TTC549 (cell line): ENCODE results near the gene KANK4.
"Not testable (repeated sequence)": the region's sequence is repeated elsewhere in the genome, so short reads cannot be mapped to it uniquely, and the experiment has no call there.

Experiments used
- FAIRE-seq: peaks from 2 replicates; lab custom pipeline; 2012; peaks lifted over from hg19 to GRCh38; lab: Jason Lieb, UNC

The KANK4 gene

GRCh38 chr1:62271134-62271533, 48.1 kb downstream of the KANK4 start:
- no peak for FAIRE-seq

DNA sequence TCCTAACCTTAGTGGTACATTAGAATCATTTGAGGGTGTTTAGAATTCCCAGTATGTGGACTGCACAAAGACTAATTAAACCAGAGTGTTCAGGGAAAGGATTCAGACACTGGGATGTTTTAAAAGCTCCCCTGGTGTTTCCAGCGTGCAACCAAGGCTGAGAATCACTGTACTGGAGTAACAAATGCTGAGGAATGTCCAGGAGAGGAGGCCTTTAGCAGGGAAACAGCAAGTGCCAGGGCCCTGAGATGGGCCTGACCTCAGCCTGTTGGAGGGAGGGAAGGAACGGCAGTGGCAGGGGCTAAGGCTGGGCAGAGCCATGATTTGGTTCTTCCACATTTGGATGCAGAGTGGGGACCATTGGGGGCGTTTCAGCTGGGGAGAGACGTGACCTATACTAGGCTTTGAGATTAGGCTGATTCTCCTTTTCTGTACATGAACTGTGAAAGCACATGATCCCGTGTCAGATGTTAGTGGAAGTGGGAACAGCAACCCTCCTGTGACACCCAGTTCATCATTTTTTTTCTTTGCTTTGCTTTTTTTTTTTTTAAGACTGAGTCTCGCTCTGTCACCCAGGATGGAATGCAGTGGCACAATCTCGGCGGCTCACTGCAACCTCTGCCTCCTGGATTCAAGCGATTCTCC, 49.3 kb downstream of the KANK4 start:
- no peak for FAIRE-seq

DNA sequence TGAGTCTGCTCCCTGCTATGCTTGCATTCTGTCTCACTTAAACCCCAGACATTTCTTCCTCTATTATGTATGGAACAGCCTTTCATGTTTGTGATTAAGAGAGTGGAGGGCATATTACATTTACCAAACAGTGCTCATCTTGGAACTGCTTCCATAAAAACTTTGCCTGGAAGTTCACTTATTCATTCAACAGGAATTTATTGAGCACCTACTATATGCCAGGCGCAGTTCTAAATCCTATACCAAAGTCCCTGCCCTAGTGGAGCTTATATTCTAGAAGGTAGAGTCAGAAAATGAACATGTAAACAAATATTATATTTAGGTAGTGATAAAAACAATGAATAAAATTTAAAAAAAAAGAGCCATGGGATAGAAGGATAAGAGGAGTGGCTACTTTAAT, 49.8 kb downstream of the KANK4 start:
- no peak for FAIRE-seq

DNA sequence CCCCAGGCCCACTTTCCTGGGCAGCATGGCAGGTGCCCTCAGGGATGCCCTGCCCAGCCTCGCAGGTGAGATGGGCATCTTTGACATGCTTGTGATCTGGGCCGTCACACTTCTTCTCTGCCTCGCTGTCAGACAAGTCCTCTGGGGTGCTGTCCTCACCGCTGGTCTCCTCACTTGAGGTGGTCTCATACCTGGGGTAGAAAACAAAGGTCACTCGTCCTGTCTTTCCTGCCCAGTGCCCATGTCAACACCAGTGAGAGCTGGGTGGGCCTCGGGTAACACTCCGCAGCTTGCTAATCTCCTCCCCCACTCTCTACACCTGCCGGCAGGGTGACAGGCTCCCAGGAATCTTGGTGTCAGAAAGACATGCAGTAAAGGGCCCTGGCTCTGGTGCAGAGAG, 50.9 kb downstream of the KANK4 start:
- no peak for FAIRE-seq

- FAIRE-seq = no peak
Measured at GRCh38 chr1:62265956-62266935, 53.0 kb downstream of the KANK4 start.

GRCh38 chr1:62263814-62264353, 55.4 kb downstream of the KANK4 start:
- no peak for FAIRE-seq

GRCh38 chr1:62263006-62263813, 56.0 kb downstream of the KANK4 start:
- FAIRE-seq = no peak

DNA sequence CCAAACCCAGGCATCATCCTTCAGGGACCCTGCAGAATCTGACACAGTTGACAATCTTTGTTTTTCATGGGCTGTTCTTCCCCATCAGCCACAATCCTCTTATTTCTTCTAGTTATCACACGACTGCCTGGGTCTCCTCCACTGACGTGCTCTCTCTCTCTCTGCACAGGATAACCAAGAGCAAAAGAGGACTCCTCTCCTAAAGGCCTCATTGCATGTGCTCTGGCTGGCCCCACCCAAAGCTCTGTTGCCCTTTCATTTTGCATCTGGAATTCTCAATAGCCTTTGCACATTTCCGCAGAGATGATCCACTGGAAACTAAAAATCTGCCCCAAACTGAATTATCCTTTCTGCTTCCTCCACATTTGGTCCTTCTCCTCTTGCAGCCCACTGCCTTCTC, 58.5 kb downstream of the KANK4 start:
- FAIRE-seq = no peak

DNA sequence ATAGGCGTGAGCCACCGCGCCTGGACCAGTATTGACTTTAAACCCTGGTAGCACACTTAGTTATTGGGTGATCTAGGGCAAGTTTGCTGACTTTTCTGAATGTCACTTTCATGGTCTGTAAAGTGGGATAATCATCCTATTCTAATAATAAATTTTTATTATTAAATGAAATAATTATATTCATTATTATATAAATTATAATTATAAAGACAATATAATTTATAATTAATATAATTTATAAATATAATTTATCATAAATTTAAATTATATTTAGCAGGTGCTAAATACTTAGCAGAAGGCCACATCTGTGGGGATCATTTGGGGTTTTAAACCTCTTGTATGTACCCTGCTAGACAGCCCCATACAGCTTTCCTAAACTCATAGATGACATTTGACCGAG, 59.7 kb downstream of the KANK4 start:
- FAIRE-seq = no peak

DNA sequence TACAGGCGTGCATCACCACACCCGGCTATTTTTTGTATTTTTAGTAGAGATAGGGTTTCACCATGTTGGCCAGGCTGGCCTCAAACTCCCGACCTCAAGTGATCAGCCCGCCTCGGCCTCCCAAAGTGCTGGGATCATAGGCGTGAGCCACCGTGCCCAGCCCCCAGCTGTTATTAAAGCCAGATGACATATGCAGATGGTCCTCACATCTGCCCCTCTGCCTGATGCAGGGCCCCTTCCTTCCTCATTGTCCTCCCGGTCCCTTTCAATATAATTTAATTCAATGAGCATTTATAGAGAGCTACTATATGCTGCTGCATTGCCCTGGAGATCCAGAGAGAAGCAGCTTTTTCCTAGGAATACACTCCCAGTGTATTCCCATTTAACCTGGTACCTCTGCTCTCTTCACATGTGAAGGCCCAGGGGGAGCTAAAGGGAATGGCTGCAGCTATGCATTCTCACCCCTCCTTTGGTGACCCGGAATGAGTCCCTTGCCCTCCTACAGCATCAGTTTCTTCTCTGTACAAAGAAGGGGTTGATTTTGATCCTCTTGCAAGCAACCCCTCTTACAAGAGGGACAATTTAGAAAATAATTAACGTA, 69.0 kb downstream of the KANK4 start:
- FAIRE-seq = no peak

GRCh38 chr1:62247391-62248168, 71.7 kb downstream of the KANK4 start:
- FAIRE-seq = no peak

- no peak for FAIRE-seq
Measured at GRCh38 chr1:62245201-62245600, 74.0 kb downstream of the KANK4 start.

DNA sequence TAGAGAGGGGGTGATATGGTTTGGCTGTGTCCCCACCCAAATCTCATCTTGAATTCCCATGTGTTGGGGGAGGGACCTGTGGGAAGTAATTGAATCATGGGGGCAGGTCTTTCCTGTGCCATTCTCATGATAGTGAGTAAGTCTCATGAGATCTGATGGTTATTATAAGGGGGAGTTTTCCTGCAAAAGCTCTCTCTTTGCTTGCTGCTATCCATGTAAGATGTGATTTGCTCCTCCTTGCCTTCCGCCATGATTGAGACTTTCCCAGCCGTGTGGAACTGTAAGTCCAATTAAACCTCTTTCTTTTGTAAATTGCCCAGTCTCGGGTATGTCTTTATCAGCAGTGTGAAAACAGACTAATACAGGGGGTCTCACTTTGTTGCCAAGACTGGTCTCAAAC, 74.9 kb downstream of the KANK4 start:
- not testable (repeated sequence) for FAIRE-seq

GRCh38 chr1:62241371-62242131, 77.7 kb downstream of the KANK4 start:
- FAIRE-seq = no peak

DNA sequence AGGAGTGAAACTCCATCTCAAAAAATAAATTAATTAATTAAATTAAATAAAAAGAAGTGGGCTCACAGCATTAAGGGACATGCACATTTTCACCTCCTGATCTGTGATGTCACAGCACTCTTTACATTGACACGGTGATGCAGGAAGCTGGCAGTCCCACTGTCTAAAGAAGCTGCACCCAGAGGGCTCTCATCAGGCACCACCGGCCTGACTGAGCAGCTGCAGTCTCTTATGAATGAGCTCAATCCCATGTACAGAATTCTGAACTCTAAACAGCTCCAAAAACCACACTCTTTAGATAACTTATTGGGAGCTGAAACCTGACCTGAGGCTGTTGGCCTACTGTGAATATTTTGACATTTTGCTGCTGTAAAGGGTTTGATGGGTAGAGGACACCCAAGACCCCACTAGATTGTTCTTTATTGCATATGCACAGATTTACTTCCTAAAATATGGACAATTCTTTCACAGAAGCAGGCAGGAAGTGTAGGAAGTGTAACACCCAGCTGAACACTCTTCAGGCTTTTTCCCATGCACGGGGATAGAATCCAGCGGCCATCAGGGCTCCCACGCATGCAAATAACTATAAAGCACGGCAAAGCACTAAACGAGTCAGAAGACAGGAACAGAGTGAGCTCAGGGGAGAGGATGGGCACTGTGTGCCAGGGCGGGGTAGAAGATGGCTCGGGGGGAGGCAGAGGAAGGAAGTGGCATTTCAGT, 78.4 kb downstream of the KANK4 start:
- no peak for FAIRE-seq

DNA sequence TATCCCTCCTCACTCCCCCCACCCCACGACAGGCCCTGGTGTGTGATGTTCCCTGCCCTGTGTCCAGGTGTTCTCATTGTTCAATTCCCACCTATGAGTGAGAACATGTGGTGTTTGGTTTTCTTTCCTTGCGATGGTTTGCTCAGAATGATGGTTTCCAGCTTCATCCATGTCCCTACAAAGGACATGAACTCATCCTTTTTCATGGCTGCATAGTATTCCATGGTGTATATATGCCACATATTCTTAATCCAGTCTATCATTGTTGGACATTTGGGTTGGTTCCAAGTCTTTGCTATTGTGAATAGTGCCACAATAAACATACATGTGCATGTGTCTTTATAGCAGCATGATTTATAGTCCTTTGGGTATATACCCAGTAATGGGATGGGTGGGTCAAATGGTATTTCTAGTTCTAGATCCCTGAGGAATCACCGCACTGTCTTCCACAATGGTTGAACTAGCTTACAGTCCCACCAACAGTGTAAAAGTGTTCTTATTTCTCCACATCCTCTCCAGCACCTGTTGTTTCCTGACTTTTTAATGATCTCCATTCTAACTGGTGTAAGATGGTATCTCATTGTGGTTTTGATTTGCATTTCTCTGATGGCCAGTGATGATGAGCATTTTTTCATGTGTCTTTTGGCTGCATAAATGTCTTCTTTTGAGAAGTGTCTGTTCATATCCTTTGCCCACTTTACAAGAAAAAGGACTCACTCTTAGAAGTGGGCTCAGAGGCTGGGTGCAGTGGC, 79.4 kb downstream of the KANK4 start:
- FAIRE-seq = not testable (repeated sequence)

GRCh38 chr1:62238507-62238906, 80.7 kb downstream of the KANK4 start:
- FAIRE-seq = no peak

DNA sequence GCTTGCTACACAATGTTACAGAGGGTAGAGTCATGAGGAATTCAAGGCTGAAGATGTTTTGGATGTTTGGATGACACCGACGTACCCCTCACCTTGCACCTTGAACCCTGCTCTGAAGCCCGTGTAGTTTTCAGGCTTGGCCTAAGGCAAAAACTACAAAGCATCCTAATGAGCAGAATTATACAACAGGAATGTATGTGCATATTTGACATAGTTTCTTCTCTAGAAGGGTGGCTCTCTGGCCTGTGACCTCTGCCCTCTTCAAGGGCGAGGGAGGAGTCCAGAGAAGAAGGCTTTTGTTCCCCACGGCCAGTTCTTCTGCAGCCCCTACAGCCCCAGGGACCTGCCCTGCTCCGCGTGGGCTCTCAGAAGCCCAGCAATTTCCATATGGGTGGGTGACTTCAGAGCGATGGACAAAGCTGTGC, 81.3 kb downstream of the KANK4 start:
- FAIRE-seq = no peak

- no peak for FAIRE-seq
Measured at GRCh38 chr1:62237361-62237760, 81.9 kb downstream of the KANK4 start.
